IMR-90 (cell line): ENCODE results near the gene STK33. TPM values are rescaled to one million over a fixed set of nuclear protein-coding genes. Genes with fewer than 3 reads are reported as not detected.

Source experiments
- ATAC-seq: fragments of 200-7000 bp; cut with Tn5 transposase; 2 replicates; pipeline ENCODE4 v1.9.1; 2020; ENCODE audit warnings: low read depth, mild to moderate bottlenecking, moderate library complexity
- BruUV-seq: library from RNA; stranded (reverse); fragments of 400-500 nt; replicated peaks from 2 replicates; lab custom pipeline; 2021; lab: Mats Ljungman, UMichigan
- CTCF ChIA-PET: fragments of 300-600 bp; formaldehyde crosslinking; extraction: SDS; loops from one replicate; lab custom pipeline; 2021; ENCODE audit warnings: antibody characterized with exemption; lab: Yijun Ruan, JAX
- POLR2A ChIA-PET: fragments of 300-600 bp; sonication (Branson Sonifier 250); formaldehyde crosslinking; loops from one replicate; lab custom pipeline; 2022; ENCODE audit warnings: antibody characterized with exemption; ENCODE audit not compliant: unreplicated experiment; lab: Charles Lee
- DNase-seq: peaks from one replicate; pipeline ENCODE4 v3.0.0; 2013
- H2AFZ ChIP-seq: replicated peaks from 2 replicates; pipeline ENCODE3; 2013; ENCODE audit warnings: low read length, mild to moderate bottlenecking; ENCODE audit not compliant: poor library complexity
- H2AK5ac ChIP-seq: 2 replicates; pipeline ENCODE4 v1.6.1; 2013; ENCODE audit warnings: low read depth, low read length, inconsistent platforms
- H2AK9ac ChIP-seq: replicated peaks from 2 replicates; pipeline ENCODE3; 2013; ENCODE audit warnings: mild to moderate bottlenecking, low read depth, low read length, moderate library complexity; ENCODE audit not compliant: poor library complexity
- H2BK120ac ChIP-seq: 2 replicates; pipeline ENCODE4 v1.6.1; 2013; ENCODE audit warnings: low read depth, low read length, inconsistent platforms
- H2BK15ac ChIP-seq: 3 replicates; pipeline ENCODE4 v1.6.1; 2013; ENCODE audit warnings: low read depth, low read length, inconsistent platforms
- H2BK20ac ChIP-seq: 2 replicates; pipeline ENCODE4 v1.6.1; 2013; ENCODE audit warnings: low read depth, mild to moderate bottlenecking, inconsistent platforms, low read length, moderate library complexity
- H2BK5ac ChIP-seq: 2 replicates; pipeline ENCODE4 v1.6.1; 2013; ENCODE audit warnings: mild to moderate bottlenecking, low read depth, low read length, inconsistent platforms; ENCODE audit not compliant: poor library complexity, severe bottlenecking
- H3K14ac ChIP-seq: replicated peaks from 2 replicates; pipeline ENCODE4 v1.6.1; 2013; ENCODE audit warnings: low read depth, low read length, inconsistent platforms
- H3K18ac ChIP-seq: 2 replicates; pipeline ENCODE4 v1.6.1; 2013; ENCODE audit warnings: low read depth, low read length, control low read depth
- H3K23ac ChIP-seq: 2 replicates; pipeline ENCODE4 v1.6.1; 2013; ENCODE audit warnings: low read depth, low read length, inconsistent platforms
- H3K27ac ChIP-seq: 2 replicates; pipeline ENCODE4 v1.5.1; 2013; ENCODE audit warnings: mild to moderate bottlenecking, control low read depth, low read length; ENCODE audit not compliant: insufficient read depth
- H3K27me3 ChIP-seq: 2 replicates; pipeline ENCODE4 v1.6.1; 2013; ENCODE audit warnings: low read length; ENCODE audit not compliant: control insufficient read depth, insufficient read depth
- H3K36me3 ChIP-seq: 2 replicates; pipeline ENCODE4 v1.6.1; 2013; ENCODE audit warnings: low read length, mixed read lengths; ENCODE audit not compliant: control insufficient read depth, insufficient read depth
- H3K4ac ChIP-seq: 2 replicates; pipeline ENCODE4 v1.6.1; 2013; ENCODE audit warnings: low read depth, low read length, inconsistent platforms
- H3K4me1 ChIP-seq: 2 replicates; pipeline ENCODE4 v1.6.1; 2013; ENCODE audit warnings: low read length, mixed read lengths; ENCODE audit not compliant: control insufficient read depth, insufficient read depth
- H3K4me2 ChIP-seq: 2 replicates; pipeline ENCODE4 v1.6.1; 2013; ENCODE audit warnings: low read depth, mild to moderate bottlenecking, control low read depth, low read length, moderate library complexity
- H3K4me3 ChIP-seq: 2 replicates; pipeline ENCODE4 v1.5.1; 2013; ENCODE audit warnings: low read depth, mild to moderate bottlenecking, control low read depth, low read length, moderate library complexity; ENCODE audit not compliant: insufficient read depth
- H3K56ac ChIP-seq: 2 replicates; pipeline ENCODE4 v1.6.1; 2013; ENCODE audit warnings: low read length, inconsistent platforms; ENCODE audit not compliant: insufficient read depth; ENCODE audit errors: extremely low read depth
- H3K79me1 ChIP-seq, 2 experiments: 2 replicates each; pipeline ENCODE4 v1.6.1; 2013; ENCODE audit warnings: low read length in 2 of 2, inconsistent platforms in 1 of 2, low read depth in 1 of 2
- H3K9ac ChIP-seq: 2 replicates; pipeline ENCODE4 v1.6.1; 2013; ENCODE audit warnings: low read depth, low read length, control low read depth
- H3K9me1 ChIP-seq: 2 replicates; pipeline ENCODE4 v1.6.1; 2013; ENCODE audit warnings: low read length, inconsistent platforms; ENCODE audit not compliant: insufficient read depth
- H3K9me3 ChIP-seq: 2 replicates; pipeline ENCODE4 v1.6.1; 2013; ENCODE audit warnings: low read length; ENCODE audit not compliant: control insufficient read depth, insufficient read depth
- H4K20me1 ChIP-seq: 2 replicates; pipeline ENCODE4 v1.6.1; 2013; ENCODE audit warnings: low read length, inconsistent platforms; ENCODE audit not compliant: insufficient read depth
- H4K5ac ChIP-seq: 2 replicates; pipeline ENCODE4 v1.6.1; 2013; ENCODE audit warnings: mild to moderate bottlenecking, low read depth, low read length, control low read depth
- H4K8ac ChIP-seq, 2 experiments: 2 replicates each; pipeline ENCODE4 v1.6.1; 2013; ENCODE audit warnings: low read depth in 2 of 2, low read length in 2 of 2, control low read depth in 1 of 2, inconsistent platforms in 1 of 2
- H4K91ac ChIP-seq: 2 replicates; pipeline ENCODE4 v1.6.1; 2013; ENCODE audit warnings: low read depth, low read length, inconsistent platforms; ENCODE audit not compliant: insufficient read depth
- BHLHE40 ChIP-seq: fragments of 150-350 bp; IDR thresholded peaks from 2 replicates; pipeline ENCODE4 v1.6.1; 2016; ENCODE audit warnings: mild to moderate bottlenecking, low read depth, low read length
- CEBPB ChIP-seq: IDR thresholded peaks from 2 replicates; pipeline ENCODE4 v1.6.1; 2012; ENCODE audit warnings: low read depth, low read length, improper control_type of control experiment
- CHD1 ChIP-seq: IDR thresholded peaks from 2 replicates; pipeline ENCODE4 v1.6.1; 2012; ENCODE audit warnings: low read depth, low read length, improper control_type of control experiment
- CTCF ChIP-seq: conservative IDR thresholded peaks from 2 replicates; pipeline ENCODE4 v1.5.1; 2012; ENCODE audit warnings: mild to moderate bottlenecking, low read depth, low read length, improper control_type of control experiment
- ELK1 ChIP-seq: fragments of 150-350 bp; IDR thresholded peaks from 2 replicates; pipeline ENCODE4 v1.6.1; 2016; ENCODE audit warnings: low read depth, mild to moderate bottlenecking, low read length, moderate library complexity, borderline replicate concordance
- FOS ChIP-seq: fragments of 150-350 bp; IDR thresholded peaks from 2 replicates; pipeline ENCODE4 v1.6.1; 2016; ENCODE audit warnings: low read depth, low read length
- MAZ ChIP-seq: IDR thresholded peaks from 2 replicates; pipeline ENCODE4 v1.6.1; 2012; ENCODE audit warnings: low read depth, mild to moderate bottlenecking, low read length, improper control_type of control experiment, moderate library complexity, borderline replicate concordance
- MXI1 ChIP-seq: IDR thresholded peaks from 2 replicates; pipeline ENCODE4 v1.6.1; 2012; ENCODE audit warnings: low read depth, mild to moderate bottlenecking, low read length, moderate library complexity, borderline replicate concordance
- NFE2L2 ChIP-seq: fragments of 150-350 bp; IDR thresholded peaks from 2 replicates; pipeline ENCODE4 v1.6.1; 2016; ENCODE audit warnings: low read depth, mild to moderate bottlenecking, low read length
- POLR2A ChIP-seq: IDR thresholded peaks from 2 replicates; pipeline ENCODE4 v1.6.1; 2012; ENCODE audit warnings: mild to moderate bottlenecking, low read depth, low read length
- RAD21 ChIP-seq: IDR thresholded peaks from 2 replicates; pipeline ENCODE4 v1.6.1; 2012; ENCODE audit warnings: low read length, improper control_type of control experiment
- RCOR1 ChIP-seq: IDR thresholded peaks from 2 replicates; pipeline ENCODE4 v1.6.1; 2012; ENCODE audit warnings: mild to moderate bottlenecking, low read length, improper control_type of control experiment; ENCODE audit not compliant: insufficient replicate concordance
- SMC3 ChIP-seq: fragments of 150-350 bp; IDR thresholded peaks from 2 replicates; pipeline ENCODE4 v1.6.1; 2016; ENCODE audit warnings: low read depth, mild to moderate bottlenecking, antibody characterized with exemption, low read length, moderate library complexity
- USF2 ChIP-seq: fragments of 150-350 bp; IDR thresholded peaks from 2 replicates; pipeline ENCODE4 v1.6.1; 2017; ENCODE audit warnings: mild to moderate bottlenecking, antibody characterized with exemption, low read length, low read depth
- WGBS, 2 experiments: methylation state at CpG; one replicate each; pipeline versions ENCODE4 v1.1.5 to v1.1.7; 2013; ENCODE audit warnings: missing lambda C conversion rate in 2 of 2; ENCODE audit not compliant: insufficient read length in 1 of 2; ENCODE audit errors: extremely low coverage in 2 of 2; 5-methylcytosine and 5-hydroxymethylcytosine counted together
- dilution Hi-C: fragments of 300-500 bp; cut with HindIII; formaldehyde crosslinking; loops from one replicate; pipeline ENCODE4 v1.14.3; 2018; ENCODE audit warnings: low sequenced_read_pairs; ENCODE audit not compliant: unreplicated experiment
- in situ Hi-C: fragments of 300-500 bp; cut with MboI; formaldehyde crosslinking; loops from 3 replicates; pipeline ENCODE4 v1.14.3; 2019; ENCODE audit warnings: low sequenced_read_pairs, inconsistent platforms, mixed read lengths
- intact Hi-C: fragments of 100-400 bp; cut with micrococcal nuclease; formaldehyde crosslinking; loops from 2 replicates; pipeline ENCODE4 v1.10.0; 2022
- polyA plus RNA-seq, 3 experiments: library from polyadenylated mRNA; depleted of rRNA; stranded (reverse); fragments of >200 nt; gene quantifications; 2 replicates each; pipeline ENCODE4 v1.2.3, GENCODE V29; 2012; ENCODE audit warnings: low replicate concordance in 1 of 3
- total RNA-seq: library from RNA; depleted of rRNA; stranded (reverse); fragments of >200 nt; gene quantifications from 2 replicates; pipeline ENCODE4 v1.2.3, GENCODE V29; 2012

The STK33 gene
- total and polyA plus RNA-seq, 2 of the 4 experiments (the other 2 are of a cell fraction) = 2.3 to 2.6 TPM

- Histone ChIP-seq H2BK5ac (no peak overlapping the region), H3K23ac (no peak overlapping the region), H3K4me1 (no peaks in the 10 kb centered on the region), H3K9ac (no peak overlapping the region), H4K5ac (no peak overlapping the region), H3K27ac (no peak overlapping the region), H4K20me1 (no peaks in the 10 kb centered on the region), H2BK20ac (no peak overlapping the region), H3K9me1 (no peaks in the 10 kb centered on the region), H4K91ac (no peak overlapping the region), H3K14ac (no peak overlapping the region), H3K9me3 (no peaks in the 10 kb centered on the region), H4K8ac (no peak overlapping the region), H3K56ac (no peak overlapping the region), H3K4me3 (no peak overlapping the region), H3K36me3 (no peaks in the 10 kb centered on the region), H2BK120ac (no peak overlapping the region), H3K18ac (no peak overlapping the region), H3K4ac (no peak overlapping the region), H2AFZ (no peak overlapping the region), H3K27me3 (peaks cover 9% of the 10 kb centered on the region; the same call in 1 of the 2 replicates), H3K79me1 (no peaks in the 10 kb centered on the region), H2AK9ac (no peak overlapping the region), H2AK5ac (no peak overlapping the region), H3K4me2 (no peak overlapping the region), H2BK15ac (no peak overlapping the region)
- ChIA-PET CTCF (interaction anchor here (0.6 kb wide), 1 partner anchor 13 kb away, joined by 3 read pairs; no protein-coding TSS in a partner anchor), POLR2A (no interaction called here)
- DNase-seq (no peak), ATAC-seq (no peak)
- TF ChIP-seq FOS (no peak), NFE2L2 (no peak), CHD1 (no peak), MAZ (no peak), CTCF (no peak), RAD21 (no peak), MXI1 (no peak), SMC3 (no peak), POLR2A (no peak), BHLHE40 (no peak), USF2 (no peak), CEBPB (no peak), RCOR1 (no peak), ELK1 (no peak)
- intact Hi-C loops = no loop called here
- dilution Hi-C loops = no loop called here
- no TSS peak for BruUV-seq
- in situ Hi-C loops = no loop called here
- WGBS, 2 experiments = 33% methylated on average over 1 of the region's 18 CpGs; no CpG with 5 or more reads in 1 of the 2 experiments
These were observed 251.0 kb downstream of the STK33 start for GRCh38 chr11:8342821-8343681.
